Hematopoietic multipotent progenitor cell treated with erythropoietin and hydrocortisone succinate and interleukin-3 and kit ligand, for 6 days (in vitro differentiated cells): Measurements from ENCODE around the gene GRAMD2A.
"Not testable (repeated sequence)": the region's sequence is repeated elsewhere in the genome, so short reads cannot be mapped to it uniquely, and the experiment has no call there.

Source experiments
- DNase-seq: peaks from one replicate; pipeline ENCODE4 v3.0.0-alpha.2; 2015

GRAMD2A gene

GRCh38 chr15:72183781-72184164 is 13.8 kb downstream of the GRAMD2A start:
- DNase-seq = no peak

- DNase-seq = no peak
Measured at GRCh38 chr15:72182673-72183072, 14.9 kb downstream of the GRAMD2A start.

GRCh38 chr15:72182244-72182643 is 15.3 kb downstream of the GRAMD2A start:
- DNase-seq = no peak

- DNase-seq = no peak
Measured at GRCh38 chr15:72180761-72181324, 16.7 kb downstream of the GRAMD2A start.

GRCh38 chr15:72179950-72180581 is 17.5 kb downstream of the GRAMD2A start:
- DNase-seq = no peak

GRCh38 chr15:72178976-72179585 is 18.5 kb downstream of the GRAMD2A start:
- no peak for DNase-seq

GRCh38 chr15:72176743-72177142 is 20.8 kb downstream of the GRAMD2A start:
- no peak for DNase-seq

- no peak for DNase-seq
Measured at GRCh38 chr15:72176159-72176558, 21.4 kb downstream of the GRAMD2A start.

- no peak for DNase-seq
Measured at GRCh38 chr15:72175186-72176044, 22.2 kb downstream of the GRAMD2A start.

- no peak for DNase-seq
Measured at GRCh38 chr15:72174551-72175165, 22.9 kb downstream of the GRAMD2A start.

- DNase-seq = no peak
Measured at GRCh38 chr15:72173864-72174550, 23.6 kb downstream of the GRAMD2A start.

- no peak for DNase-seq
Measured at GRCh38 chr15:72173401-72173800, 24.2 kb downstream of the GRAMD2A start.

- no peak for DNase-seq
Measured at GRCh38 chr15:72172796-72173195, 24.8 kb downstream of the GRAMD2A start.

GRCh38 chr15:72171978-72172377 is 25.6 kb downstream of the GRAMD2A start:
- DNase-seq = not testable (repeated sequence)

- no peak for DNase-seq
Measured at GRCh38 chr15:72170691-72171090, 26.9 kb downstream of the GRAMD2A start.

GRCh38 chr15:72169921-72170611 is 27.5 kb downstream of the GRAMD2A start:
- DNase-seq = no peak

GRCh38 chr15:72169236-72169920 is 28.2 kb downstream of the GRAMD2A start:
- no peak for DNase-seq

GRCh38 chr15:72168808-72169190 is 28.8 kb downstream of the GRAMD2A start:
- no peak for DNase-seq

GRCh38 chr15:72168131-72168807 is 29.3 kb downstream of the GRAMD2A start:
- peak; percentile 65 for DNase-seq

GRCh38 chr15:72167445-72167844 is 30.1 kb downstream of the GRAMD2A start:
- DNase-seq = no peak
